GM12801 (cell line): Measurements from ENCODE around the gene CNNM1.

Source experiments
- TF ChIP-seq, protein P1 (sequence below): IDR thresholded peaks from one replicate; pipeline ENCODE4 v1.5.1; 2011; ENCODE audit warnings: control low read depth; ENCODE audit not compliant: insufficient read length; ENCODE audit errors: extremely low read depth

The CNNM1 gene

DNA sequence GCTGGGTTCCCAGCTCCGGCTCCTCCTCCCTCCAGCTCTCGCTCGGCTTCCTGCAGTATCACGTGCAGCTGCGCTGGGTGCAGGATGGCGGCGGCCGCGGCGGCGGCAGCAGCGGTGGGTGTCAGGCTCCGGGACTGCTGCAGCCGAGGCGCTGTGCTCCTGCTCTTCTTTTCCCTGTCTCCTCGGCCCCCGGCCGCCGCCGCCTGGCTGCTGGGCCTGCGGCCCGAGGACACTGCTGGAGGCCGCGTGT is at the start of gene CNNM1:
CNNM1 (plus strand) TSS at position 53 of the 250 bp plus-strand sequence; CDS start at position 85, 32 bp downstream.
- TF ChIP-seq, protein P1, sequence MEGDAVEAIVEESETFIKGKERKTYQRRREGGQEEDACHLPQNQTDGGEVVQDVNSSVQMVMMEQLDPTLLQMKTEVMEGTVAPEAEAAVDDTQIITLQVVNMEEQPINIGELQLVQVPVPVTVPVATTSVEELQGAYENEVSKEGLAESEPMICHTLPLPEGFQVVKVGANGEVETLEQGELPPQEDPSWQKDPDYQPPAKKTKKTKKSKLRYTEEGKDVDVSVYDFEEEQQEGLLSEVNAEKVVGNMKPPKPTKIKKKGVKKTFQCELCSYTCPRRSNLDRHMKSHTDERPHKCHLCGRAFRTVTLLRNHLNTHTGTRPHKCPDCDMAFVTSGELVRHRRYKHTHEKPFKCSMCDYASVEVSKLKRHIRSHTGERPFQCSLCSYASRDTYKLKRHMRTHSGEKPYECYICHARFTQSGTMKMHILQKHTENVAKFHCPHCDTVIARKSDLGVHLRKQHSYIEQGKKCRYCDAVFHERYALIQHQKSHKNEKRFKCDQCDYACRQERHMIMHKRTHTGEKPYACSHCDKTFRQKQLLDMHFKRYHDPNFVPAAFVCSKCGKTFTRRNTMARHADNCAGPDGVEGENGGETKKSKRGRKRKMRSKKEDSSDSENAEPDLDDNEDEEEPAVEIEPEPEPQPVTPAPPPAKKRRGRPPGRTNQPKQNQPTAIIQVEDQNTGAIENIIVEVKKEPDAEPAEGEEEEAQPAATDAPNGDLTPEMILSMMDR, result no peak

DNA sequence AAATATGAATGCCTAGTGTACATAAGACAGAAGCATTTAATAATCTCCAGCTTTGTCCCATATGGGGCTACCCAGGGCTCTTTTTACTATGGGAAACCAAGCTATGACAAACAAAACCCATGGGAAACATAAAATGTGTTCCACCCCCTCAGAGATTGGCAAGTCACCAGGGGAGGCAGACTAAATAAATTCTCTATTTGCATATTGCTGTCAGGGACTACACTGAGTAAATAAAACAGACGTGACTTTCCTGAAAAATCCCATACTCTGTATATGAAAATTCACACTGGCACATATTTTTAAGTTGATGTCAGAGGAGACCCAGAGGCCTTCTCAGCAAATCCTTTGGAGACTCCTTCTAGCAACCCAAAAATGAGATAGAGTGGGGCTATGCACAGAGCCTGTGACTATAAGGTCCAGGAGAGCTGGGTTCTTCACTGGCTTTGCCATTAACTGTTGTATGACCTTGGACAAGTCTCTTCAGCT is 49.5 kb upstream of the CNNM1 start:
- TF ChIP-seq, protein P1, result no peak

DNA sequence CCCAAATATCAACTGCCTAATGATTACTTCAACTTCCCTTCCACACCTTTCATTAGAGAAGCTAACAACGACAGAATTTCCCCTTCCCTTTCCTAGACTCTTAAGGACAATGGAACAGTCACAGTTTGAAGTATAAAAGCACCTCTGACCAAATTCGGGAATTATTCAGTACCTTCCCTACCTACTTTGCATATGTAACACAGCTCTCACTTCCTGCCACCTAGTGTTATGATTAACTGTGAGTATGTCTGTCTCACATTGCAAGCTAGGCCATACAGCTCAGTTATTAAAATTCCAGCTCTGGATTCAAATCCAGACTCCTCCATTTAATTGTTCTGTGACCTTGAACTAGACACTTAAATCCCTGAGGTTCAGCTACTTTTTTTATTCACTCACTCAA is 48.7 kb upstream of the CNNM1 start:
- TF ChIP-seq, protein P1, result no peak

DNA sequence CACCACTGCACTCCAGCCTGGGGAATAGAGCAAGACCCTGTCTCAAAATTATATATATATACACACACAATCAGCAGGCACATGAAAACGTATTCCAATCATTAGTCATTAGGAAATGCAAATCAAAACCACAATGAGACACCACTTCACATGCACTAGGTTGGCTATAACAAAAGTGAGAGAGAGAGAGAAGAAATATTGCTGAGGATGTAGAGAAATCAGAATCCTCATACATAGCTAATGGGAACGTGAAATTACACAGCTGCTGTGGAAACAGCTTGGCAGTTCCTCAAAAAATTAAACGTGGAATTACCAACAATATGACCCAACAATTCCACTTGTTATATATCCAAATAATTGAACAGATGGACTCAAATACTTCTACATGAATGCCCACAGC is 43.3 kb upstream of the CNNM1 start:
- TF ChIP-seq, protein P1, result no peak

DNA sequence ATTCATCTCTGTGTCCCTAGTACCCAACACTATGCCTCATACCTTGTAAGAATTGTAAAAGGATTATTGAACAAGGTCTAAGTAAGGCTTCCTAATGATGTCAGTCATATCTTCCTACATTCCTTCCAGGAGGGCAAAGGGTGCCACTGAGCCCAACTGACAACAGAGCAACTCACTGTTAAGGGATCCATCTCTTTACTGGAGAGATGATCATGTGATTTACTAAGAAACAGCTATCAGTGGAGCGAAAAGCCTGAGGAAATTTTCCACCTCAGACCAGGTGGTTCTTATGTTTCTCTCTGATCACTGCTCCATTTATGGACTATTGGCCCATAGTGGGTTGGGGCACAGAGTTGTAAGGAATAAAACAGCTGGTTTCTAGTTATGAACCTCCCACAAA is 38.9 kb upstream of the CNNM1 start:
- TF ChIP-seq, protein P1, result no peak

DNA sequence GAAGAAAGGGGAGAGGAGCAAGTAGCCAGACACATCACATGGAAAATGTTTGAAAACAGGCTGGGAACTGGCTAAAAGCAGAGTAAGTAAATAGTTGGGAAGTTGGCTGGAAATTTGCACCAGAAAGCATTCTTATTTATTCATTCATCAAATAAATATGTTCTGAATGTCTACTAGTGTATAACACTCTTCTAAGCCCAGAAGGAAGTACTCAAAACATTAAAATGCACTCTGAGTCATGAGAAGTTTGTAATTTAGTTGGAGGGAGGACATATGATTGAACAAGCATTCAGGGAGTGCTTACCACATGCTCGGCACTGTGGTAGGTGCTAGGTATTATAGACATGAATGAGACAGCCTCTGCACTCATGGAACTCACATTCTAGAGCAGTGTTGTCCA is 37.0 kb upstream of the CNNM1 start:
- TF ChIP-seq, protein P1, result no peak

DNA sequence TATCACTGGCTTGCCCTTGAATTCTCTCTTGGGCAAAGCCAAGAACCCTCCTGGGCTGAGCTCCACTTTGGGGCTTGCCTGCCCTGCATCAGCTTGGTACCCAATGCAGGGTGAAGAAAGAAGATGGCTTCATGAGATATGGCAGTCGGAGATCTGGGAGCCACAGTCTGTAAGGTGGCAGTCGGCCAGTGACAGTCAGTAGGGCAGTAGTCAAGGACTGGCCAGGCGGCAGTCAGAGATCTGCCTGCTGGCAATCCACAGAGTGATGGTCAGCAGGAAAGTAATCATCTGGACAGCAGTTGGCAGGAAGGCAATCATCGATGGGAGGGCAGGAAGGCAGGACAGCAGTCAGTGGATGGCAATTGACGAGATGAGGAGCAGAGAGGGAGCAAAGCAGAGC is 32.6 kb upstream of the CNNM1 start:
- TF ChIP-seq, protein P1, result no peak

DNA sequence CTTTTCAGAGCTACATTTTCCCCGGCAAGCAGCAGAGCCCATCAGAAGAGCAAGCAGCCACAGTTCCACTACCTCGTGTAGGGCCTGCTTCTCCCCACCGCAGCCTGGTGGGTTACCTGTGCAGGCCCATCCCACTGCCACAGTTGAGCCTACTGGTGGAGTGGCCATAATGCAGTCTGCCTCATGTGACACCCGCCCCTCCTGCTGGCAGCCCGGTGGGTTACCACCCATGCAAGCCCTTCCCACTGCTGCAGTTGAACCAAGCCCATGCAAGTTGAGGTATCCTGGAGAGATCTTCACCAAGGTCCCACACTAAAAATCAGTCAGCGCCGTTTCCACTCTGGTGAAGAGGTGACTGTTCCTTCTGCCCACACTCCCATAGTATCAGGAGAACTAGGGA is 32.1 kb upstream of the CNNM1 start:
- TF ChIP-seq, protein P1, result no peak
